Measurements from ENCODE around the gene DDX47.

DNA sequence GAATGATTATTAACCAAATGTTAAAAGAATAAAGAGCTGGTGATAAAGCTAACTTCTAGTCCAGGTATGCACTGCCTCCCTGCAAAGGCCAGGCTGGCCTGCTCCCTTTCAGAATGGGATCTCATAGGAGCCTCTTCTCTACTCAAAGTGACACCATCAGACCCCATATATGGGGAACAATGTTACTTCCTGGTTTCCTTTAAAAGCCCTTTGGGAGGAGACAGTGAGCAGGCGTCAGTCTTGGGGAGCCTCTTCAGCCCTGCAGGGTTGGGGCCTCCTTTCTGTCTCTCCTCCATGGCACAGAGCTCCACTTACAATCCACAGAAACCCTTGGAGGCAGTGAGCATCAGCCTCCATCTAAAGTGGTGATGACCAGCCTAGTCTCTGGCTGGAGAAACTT is 60.9 kb downstream of the DDX47 start:
- TF ChIP-seq EZH2phosphoT487 (conservative IDR thresholded peaks at IDR 0.05; ENCODE audit: low read length) (no peak), CTCF (IDR thresholded peaks at IDR 0.05; ENCODE audit: insufficient read depth, low read length, poor library complexity, severe bottlenecking) (no peak)

Measured in SU-DHL-6 (cell line).